Caki2 (cell line): ENCODE results near the gene RNF31. TPM values are rescaled to one million over a fixed set of nuclear protein-coding genes. Genes with fewer than 3 reads are reported as not detected.
"Not testable (repeated sequence)": the region's sequence is repeated elsewhere in the genome, so short reads cannot be mapped to it uniquely, and the experiment has no call there.

Experiments used
- DNase-seq: peaks from one replicate; pipeline ENCODE4 v3.0.0-alpha.2; 2015; ENCODE audit warnings: low read depth
- in situ Hi-C: cut with HindIII; loops from 2 replicates; pipeline ENCODE4 v1.10.0; 2016; ENCODE audit warnings: low sequenced_read_pairs, low pct_unique_long_range_greater_than_20kb, mixed read lengths
- total RNA-seq: library from RNA; depleted of rRNA; stranded (reverse); fragments of >200 nt; shearing (Covaris generic); gene quantifications from 2 replicates; pipeline ENCODE4 v1.2.3, GENCODE V29; 2014; ENCODE audit warnings: low replicate concordance; rRNA removed

Gene RNF31
- total RNA-seq = 46.1 and 48.9 TPM in 2 replicates

DNA sequence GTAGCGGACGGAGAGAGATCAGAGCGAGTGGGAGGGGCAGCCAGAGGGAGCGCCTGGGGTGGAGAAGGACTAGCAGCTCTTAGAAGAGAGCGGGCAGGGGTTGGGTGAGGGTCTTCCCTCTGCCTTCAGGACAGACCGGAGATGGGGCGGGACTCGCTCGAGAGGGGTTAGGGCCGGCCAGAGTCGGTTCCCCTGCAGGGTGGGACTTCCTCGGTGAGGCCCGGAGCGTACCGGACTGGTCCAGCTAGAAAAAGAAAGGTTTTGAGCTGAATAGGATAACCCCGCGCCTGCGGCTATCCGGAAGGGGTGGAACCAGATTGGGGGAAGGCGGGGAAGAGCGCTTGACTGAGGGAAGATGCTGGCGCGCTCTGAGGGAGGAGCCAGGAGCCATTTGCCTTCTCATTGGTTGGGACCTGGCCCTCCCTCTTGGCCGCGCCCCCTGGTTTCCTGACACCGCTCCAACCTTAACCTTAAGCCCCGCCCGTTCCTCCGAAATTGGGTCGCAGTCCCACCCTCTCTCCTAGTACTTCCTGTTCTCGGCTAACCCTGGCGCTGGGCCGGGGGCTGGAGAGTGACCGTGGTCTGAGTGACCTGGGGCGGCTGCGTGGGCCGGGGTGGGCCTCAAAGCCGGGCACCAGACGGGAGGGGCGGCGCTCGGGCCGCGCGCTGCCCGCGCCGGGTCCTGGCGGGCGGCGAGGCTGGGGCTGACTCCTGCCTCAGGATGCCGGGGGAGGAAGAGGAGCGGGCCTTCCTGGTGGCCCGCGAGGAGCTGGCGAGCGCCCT is at the start of gene RNF31:
Gene RNF31, plus strand, starts transcription at position 521 of the 783 bp plus-strand sequence. Its CDS starts 201 bp downstream, at position 722.
- peak; percentile 94 for DNase-seq
- in situ Hi-C loops = no loop called here

DNA sequence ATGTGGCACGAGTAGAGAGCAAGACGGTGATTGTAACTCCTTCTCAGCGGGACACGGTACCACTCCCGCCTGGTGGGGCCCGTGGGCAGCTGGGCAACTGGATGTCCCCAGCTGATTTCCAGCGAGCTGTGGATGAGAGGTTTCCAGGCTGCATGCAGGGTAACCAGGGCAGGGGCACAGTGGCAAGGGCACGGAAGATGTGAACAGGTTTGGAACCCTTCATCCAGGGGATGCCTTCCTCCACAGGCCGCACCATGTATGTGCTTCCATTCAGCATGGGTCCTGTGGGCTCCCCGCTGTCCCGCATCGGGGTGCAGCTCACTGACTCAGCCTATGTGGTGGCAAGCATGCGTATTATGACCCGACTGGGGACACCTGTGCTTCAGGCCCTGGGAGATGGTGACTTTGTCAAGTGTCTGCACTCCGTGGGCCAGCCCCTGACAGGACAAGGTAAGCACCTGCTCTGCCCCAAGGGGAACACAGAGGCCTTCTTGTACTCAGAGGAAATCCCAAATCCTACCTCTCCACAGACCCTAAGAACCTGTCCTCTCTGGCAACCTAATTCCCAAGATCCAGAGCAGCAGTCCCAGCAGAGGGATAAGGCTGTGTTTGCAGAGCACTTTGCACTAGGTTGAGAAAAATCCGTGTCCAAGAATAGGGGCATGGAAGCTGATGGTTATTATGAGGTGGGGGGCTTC is 48.9 kb upstream of the RNF31 start:
- DNase-seq = no peak
- in situ Hi-C loops = no loop called here

DNA sequence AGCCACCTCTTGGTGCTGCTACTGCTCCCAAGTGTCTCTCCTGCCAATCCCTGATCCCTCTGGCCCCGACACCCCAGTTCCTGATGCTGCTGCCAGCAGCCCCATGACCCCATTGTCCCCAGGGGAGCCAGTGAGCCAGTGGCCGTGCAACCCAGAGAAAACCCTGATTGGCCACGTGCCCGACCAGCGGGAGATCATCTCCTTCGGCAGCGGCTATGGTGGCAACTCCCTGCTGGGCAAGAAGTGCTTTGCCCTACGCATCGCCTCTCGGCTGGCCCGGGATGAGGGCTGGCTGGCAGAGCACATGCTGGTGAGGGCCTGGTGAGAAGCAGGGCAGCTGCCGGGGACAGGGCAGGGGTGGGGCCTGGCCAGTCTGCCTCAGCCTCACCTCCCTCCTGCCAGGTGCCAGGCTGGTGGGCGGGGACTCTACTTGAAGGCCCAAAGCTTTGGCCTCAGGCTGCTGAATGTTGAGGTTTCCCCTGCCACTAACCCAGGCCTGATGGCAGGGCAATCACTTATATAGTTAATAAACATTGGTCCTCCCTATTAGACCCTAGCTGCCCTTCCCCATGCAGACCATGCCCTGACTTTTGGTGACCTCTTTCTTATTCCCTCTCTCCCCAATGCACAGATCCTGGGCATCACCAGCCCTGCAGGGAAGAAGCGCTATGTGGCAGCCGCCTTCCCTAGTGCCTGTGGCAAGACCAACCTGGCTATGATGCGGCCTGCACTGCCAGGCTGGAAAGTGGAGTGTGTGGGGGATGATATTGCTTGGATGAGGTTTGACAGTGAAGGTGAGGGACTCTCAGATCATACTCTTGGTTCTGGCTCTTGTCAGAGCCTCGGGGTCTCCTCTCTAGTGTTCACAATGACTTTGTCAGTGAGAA is 48.1 kb upstream of the RNF31 start:
- DNase-seq = no peak
- in situ Hi-C loops = no loop called here

- no peak for DNase-seq
- in situ Hi-C loops = no loop called here
Observed at GRCh38 chr14:24100197-24100981, 46.9 kb upstream of the RNF31 start.

- DNase-seq = no peak
- in situ Hi-C loops = no loop called here
Observed at GRCh38 chr14:24100982-24101494, 46.3 kb upstream of the RNF31 start.

- no peak for DNase-seq
- in situ Hi-C loops = no loop called here
Observed at GRCh38 chr14:24102357-24103048, 44.8 kb upstream of the RNF31 start.

GRCh38 chr14:24103451-24103850 is 43.8 kb upstream of the RNF31 start:
- in situ Hi-C loops = no loop called here
- no peak for DNase-seq

GRCh38 chr14:24105609-24106239 is 41.6 kb upstream of the RNF31 start:
- in situ Hi-C loops, DNase-seq: not testable (repeated sequence)

- in situ Hi-C loops = no loop called here
- DNase-seq = no peak
Observed at GRCh38 chr14:24106672-24107271, 40.5 kb upstream of the RNF31 start.

GRCh38 chr14:24108336-24108874 is 38.9 kb upstream of the RNF31 start:
- in situ Hi-C loops = no loop called here
- DNase-seq = no peak

GRCh38 chr14:24110060-24110459 is 37.2 kb upstream of the RNF31 start:
- in situ Hi-C loops = no loop called here
- DNase-seq = no peak

DNA sequence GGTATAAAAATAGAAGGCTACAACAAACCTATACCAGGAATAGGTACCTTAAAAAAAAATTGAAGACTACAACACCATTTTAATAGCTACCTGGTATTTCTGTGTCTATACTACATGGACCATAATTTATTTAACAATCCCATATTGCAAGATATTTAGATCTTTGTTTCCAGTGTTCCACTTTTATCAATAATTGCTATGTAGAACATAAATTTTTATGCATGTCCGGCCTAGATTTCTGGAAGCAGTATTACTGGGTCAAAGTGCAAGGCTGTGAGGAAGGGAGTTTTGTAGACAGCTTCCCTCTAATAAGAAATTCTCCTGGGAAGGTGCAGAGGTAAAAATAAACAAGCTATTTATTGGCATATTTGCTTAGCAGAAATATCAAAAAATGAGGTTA is 36.8 kb upstream of the RNF31 start:
- no peak for DNase-seq
- in situ Hi-C loops = no loop called here

GRCh38 chr14:24113379-24113800 is 33.9 kb upstream of the RNF31 start:
- in situ Hi-C loops = no loop called here
- DNase-seq = no peak

DNA sequence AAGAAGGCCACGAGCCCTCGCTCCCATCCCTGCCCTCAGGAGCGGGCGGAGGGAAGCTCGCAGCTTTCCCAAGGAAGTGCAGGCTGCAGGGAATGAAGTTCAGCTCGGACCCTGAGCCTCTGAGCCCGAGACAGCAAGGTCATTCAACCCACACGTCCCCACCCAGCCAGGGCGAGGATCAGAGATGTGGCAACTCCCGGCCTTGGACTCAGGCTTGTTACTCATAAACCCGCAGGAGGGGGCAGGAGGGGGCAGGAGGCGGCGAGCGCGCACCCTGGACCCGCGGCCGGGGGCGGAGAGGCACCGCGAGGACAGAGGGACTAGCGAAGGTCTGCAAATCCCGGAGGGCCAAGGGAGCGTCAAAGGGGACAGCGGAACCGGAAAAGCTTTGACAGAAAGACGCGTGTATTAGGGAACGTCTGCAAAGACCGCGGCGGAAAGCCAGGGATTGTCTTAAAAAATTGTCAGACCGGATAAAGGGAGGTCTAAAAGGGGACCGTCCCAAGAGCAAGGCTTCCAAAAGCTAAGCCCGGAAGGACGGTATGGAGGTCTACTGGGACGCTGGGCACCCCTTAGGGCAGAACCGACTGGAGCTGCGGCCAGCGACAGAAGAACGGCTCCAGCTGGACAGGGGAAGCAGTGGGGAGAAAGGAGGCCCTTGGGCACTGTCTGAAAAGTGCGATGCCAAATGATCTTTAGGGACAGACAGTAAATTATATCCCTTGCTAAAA is 33.3 kb upstream of the RNF31 start:
- in situ Hi-C loops = no loop called here

DNA sequence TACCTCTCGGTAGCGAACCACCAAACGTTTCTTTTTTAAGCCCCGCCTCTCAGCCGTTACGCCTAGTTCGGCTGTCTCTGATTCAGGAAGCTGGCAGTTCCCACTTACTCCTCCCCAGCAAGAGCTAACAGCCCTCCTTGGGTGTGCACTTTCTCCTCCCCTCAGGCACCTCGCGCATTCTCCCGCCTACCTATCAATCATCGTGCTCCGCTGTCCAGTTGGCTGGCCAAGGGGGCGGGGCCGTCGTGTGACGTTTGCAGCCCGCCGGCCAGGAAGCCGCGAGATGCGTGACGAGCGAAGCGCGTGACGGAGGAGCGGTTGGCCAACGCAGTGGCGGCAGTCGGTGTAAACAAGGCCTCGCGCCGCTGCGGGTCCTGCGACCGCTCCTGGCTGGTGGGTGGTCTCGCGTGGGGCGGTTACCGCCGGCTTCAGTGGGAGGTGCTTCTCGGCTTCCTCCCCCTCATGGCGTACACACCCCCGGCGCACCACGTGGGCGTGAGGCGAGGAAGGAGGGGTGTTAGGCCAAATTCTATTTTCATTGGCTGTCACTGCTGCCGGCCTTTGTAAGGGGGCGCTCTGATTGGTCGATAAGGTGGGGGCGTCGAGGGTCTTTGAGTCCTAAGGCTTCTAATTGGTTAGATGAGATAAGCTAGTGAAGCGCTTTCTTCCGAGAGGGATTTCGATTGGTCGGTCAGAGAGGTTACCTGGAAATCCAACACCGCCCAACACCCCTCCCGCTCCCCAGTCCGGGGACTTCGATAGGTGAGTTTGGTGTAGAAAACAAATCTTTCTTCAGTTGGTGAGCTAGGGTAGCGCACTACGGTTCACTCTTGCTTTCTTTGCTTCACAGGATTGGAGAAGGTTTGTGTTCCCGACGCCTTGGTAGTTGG is 32.5 kb upstream of the RNF31 start, which contains the start of the genes DCAF11 and NRL:
Gene DCAF11, plus strand, starts transcription at position 246 of the 890 bp plus-strand sequence. CDS start 818 bp downstream, outside the sequence.
Gene NRL, minus strand, starts transcription at position 418 of the 890 bp plus-strand sequence. CDS start 32,101 bp downstream, outside the sequence.
- DNase-seq = peak; percentile 99
- in situ Hi-C loops = no loop called here

More for the DNA sequence above, 33.3 kb upstream of the RNF31 start:
- DNase-seq = peak; percentile 92
